ENCODE results near the gene FOXJ1. TPM values are rescaled to one million over a fixed set of nuclear protein-coding genes. Genes with fewer than 3 reads are reported as not detected.

FOXJ1 gene
- polyA plus RNA-seq, 5 donors: 13.5 to 33.9 (median 20.6) TPM

GRCh38 chr17:76145231-76146052 lies 4.4 kb upstream of the FOXJ1 start:
- DNase-seq: no peak

GRCh38 chr17:76142585-76143041 lies 1.6 kb upstream of the FOXJ1 start:
- DNase-seq: no peak

GRCh38 chr17:76142039-76142584 lies 1.1 kb upstream of the FOXJ1 start:
- DNase-seq: no peak

- DNase-seq: no peak
Observed at GRCh38 chr17:76140661-76141211, 309 bp downstream of the FOXJ1 start.

GRCh38 chr17:76139801-76140660 lies 1.0 kb downstream of the FOXJ1 start:
- no peak for DNase-seq

GRCh38 chr17:76138896-76139752 lies 1.9 kb downstream of the FOXJ1 start:
- no peak for DNase-seq

GRCh38 chr17:76138234-76138895 lies 2.7 kb downstream of the FOXJ1 start:
- peak; percentile 64 to 67 for DNase-seq

GRCh38 chr17:76137351-76138233 lies 3.5 kb downstream of the FOXJ1 start:
- no peak for DNase-seq

- no peak for DNase-seq
Observed at GRCh38 chr17:76137001-76137350, 4.1 kb downstream of the FOXJ1 start.

GRCh38 chr17:76136276-76137000 lies 4.6 kb downstream of the FOXJ1 start:
- no peak for DNase-seq

- DNase-seq: no peak
Observed at GRCh38 chr17:76135810-76136188, 5.2 kb downstream of the FOXJ1 start.

GRCh38 chr17:76134911-76135809 lies 5.9 kb downstream of the FOXJ1 start:
- DNase-seq: no peak

- DNase-seq: peak; percentile 67 to 72
Observed at GRCh38 chr17:76132574-76133338, 8.3 kb downstream of the FOXJ1 start.

GRCh38 chr17:76131692-76132573 lies 9.1 kb downstream of the FOXJ1 start:
- DNase-seq: no peak

- DNase-seq: no peak
Observed at GRCh38 chr17:76131051-76131691, 9.9 kb downstream of the FOXJ1 start.

Data from right lung (tissue), 5 donors.